ENCODE results near the gene ELMOD1.
A peak's percentile ranks its signal among the peaks of the same experiment; 100 is the strongest.
"Not testable (repeated sequence)": the region's sequence is repeated elsewhere in the genome, so short reads cannot be mapped to it uniquely, and the experiment has no call there.

Gene ELMOD1

GRCh38 chr11:107564877-107565218 lies 26.1 kb upstream of the ELMOD1 start:
- TF ChIP-seq CTCF (IDR thresholded peaks at IDR 0.05; ENCODE audit: poor library complexity, severe bottlenecking): no peak
- no peaks in the 10 kb centered on the region for H3K9me3 ChIP-seq (ENCODE audit: severe bottlenecking)
- DNase-seq (ENCODE audit: low spot score) (no peak), ATAC-seq (ENCODE audit: low read depth) (no peak)
- peaks cover 31% of the 10 kb centered on the region for H3K4me1 ChIP-seq (ENCODE audit: insufficient read depth, poor library complexity, severe bottlenecking)
- H3K36me3 ChIP-seq (ENCODE audit: low read depth): peaks cover 4% of the 10 kb centered on the region; the same call in 1 of the 2 replicates
- H3K27me3 ChIP-seq (ENCODE audit: insufficient read depth, poor library complexity, severe bottlenecking): no peaks in the 10 kb centered on the region
- peak overlapping the region; percentile 99 for H3K4me3 ChIP-seq (ENCODE audit: severe bottlenecking)
- H3K27ac ChIP-seq (ENCODE audit: poor library complexity, severe bottlenecking): peak overlapping the region; percentile 80

DNA sequence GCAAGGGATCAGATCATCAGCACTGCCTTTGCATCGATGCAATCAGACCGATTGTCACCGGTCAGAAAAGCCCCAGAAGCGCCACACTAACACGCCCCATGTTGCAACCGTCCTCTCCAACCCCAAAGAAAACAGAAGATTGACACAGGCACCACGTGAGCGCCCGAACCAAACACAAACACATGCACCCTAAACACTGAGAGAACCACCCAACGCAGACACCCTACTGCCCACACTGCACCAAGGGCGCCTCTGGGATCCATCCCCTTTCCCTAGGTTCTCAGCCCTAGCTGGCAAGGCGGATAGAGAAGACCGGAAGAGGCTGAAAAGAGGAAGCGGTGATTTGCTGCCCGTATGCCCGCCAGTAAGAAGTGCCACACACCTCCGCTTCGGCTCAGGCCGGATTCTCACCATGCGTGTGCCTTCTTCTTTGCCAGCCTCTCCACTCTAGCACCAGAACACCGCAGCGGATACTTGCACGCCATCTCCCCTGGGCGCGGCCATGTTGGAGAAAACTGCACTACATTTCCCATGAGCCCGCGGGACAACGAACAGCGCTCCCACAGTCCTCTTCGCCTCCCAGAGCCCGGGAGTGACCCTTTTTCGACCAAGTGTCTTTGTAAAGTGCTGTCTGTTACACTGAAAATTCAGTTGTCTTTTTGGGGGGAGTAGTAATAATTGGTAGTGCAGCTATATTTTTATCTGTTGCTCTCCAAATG lies 25.6 kb upstream of the ELMOD1 start, which contains the start of gene ALKBH8:
Gene ALKBH8 (minus strand): TSS at position 517 of the 719 bp plus-strand sequence. CDS start 4,842 bp downstream, outside the sequence.
- ATAC-seq (ENCODE audit: low read depth): peak; percentile 78

DNA sequence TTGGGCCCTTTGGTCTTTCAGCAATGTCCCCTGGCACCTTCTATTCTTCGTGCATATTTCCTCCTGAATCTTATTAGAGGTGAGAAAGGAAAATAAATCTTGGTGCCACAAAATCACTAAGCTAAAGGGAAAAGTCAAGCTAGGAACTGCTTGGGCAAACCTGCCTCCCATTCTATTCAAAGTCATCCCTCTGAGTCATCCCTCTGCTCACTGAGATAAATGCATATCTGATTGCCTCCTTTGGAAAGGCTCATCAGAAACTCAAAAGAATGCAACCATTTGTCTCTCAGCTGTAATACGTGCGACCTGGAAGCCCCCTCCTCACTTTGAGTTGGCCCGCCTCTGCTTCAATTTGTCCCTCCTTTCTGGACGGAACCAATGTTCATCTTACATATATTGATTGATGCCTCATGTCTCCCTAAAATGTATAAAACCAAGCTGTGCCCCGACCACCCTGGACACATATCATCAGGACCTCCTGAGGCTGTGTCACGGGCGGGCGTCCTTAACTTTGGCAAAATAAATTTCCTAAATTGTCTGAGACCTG lies 24.9 kb upstream of the ELMOD1 start:
- not testable (repeated sequence) for H3K9me3 ChIP-seq (ENCODE audit: severe bottlenecking); DNase-seq (ENCODE audit: low spot score); H3K36me3 ChIP-seq (ENCODE audit: low read depth); ATAC-seq (ENCODE audit: low read depth); H3K27me3 ChIP-seq (ENCODE audit: insufficient read depth, poor library complexity, severe bottlenecking)
- H3K4me3 ChIP-seq (ENCODE audit: severe bottlenecking): peak overlapping the region; percentile 99
- H3K27ac ChIP-seq (ENCODE audit: poor library complexity, severe bottlenecking): peak overlapping the region; percentile 80
- H3K4me1 ChIP-seq (ENCODE audit: insufficient read depth, poor library complexity, severe bottlenecking): peaks cover 31% of the 10 kb centered on the region

More for the DNA sequence above, 25.6 kb upstream of the ELMOD1 start, which contains the start of gene ALKBH8:
- Histone ChIP-seq H3K4me3 (ENCODE audit: severe bottlenecking) (peak within 1 kb of the TSS; percentile 99), H3K9me3 (ENCODE audit: severe bottlenecking) (no peaks in the 10 kb centered on the region), H3K27ac (ENCODE audit: poor library complexity, severe bottlenecking) (peak within 1 kb of the TSS; percentile 80), H3K4me1 (ENCODE audit: insufficient read depth, poor library complexity, severe bottlenecking) (peaks cover 31% of the 10 kb centered on the region), H3K36me3 (ENCODE audit: low read depth) (peaks cover 3% of the 10 kb centered on the region; the same call in 1 of the 2 replicates), H3K27me3 (ENCODE audit: insufficient read depth, poor library complexity, severe bottlenecking) (no peaks in the 10 kb centered on the region)
- no peak for TF ChIP-seq CTCF (IDR thresholded peaks at IDR 0.05; ENCODE audit: poor library complexity, severe bottlenecking)
- DNase-seq (ENCODE audit: low spot score): peak; percentile 73

- Histone ChIP-seq H3K9me3 (ENCODE audit: severe bottlenecking) (no peaks in the 10 kb centered on the region), H3K4me1 (ENCODE audit: insufficient read depth, poor library complexity, severe bottlenecking) (peaks cover 31% of the 10 kb centered on the region), H3K4me3 (ENCODE audit: severe bottlenecking) (no peak overlapping the region), H3K36me3 (ENCODE audit: low read depth) (no peaks in the 10 kb centered on the region), H3K27me3 (ENCODE audit: insufficient read depth, poor library complexity, severe bottlenecking) (no peaks in the 10 kb centered on the region), H3K27ac (ENCODE audit: poor library complexity, severe bottlenecking) (no peak overlapping the region)
- DNase-seq (ENCODE audit: low spot score): no peak
- ATAC-seq (ENCODE audit: low read depth): no peak
- TF ChIP-seq CTCF (IDR thresholded peaks at IDR 0.05; ENCODE audit: poor library complexity, severe bottlenecking): no peak
Measured at GRCh38 chr11:107566569-107566968, 24.4 kb upstream of the ELMOD1 start.

- Histone ChIP-seq H3K4me1 (ENCODE audit: insufficient read depth, poor library complexity, severe bottlenecking) (peaks cover 18% of the 10 kb centered on the region), H3K4me3 (ENCODE audit: severe bottlenecking) (no peak overlapping the region), H3K27me3 (ENCODE audit: insufficient read depth, poor library complexity, severe bottlenecking) (no peaks in the 10 kb centered on the region), H3K27ac (ENCODE audit: poor library complexity, severe bottlenecking) (no peak overlapping the region), H3K9me3 (ENCODE audit: severe bottlenecking) (no peaks in the 10 kb centered on the region), H3K36me3 (ENCODE audit: low read depth) (no peaks in the 10 kb centered on the region)
- ATAC-seq (ENCODE audit: low read depth) (no peak), DNase-seq (ENCODE audit: low spot score) (no peak)
- no peak for TF ChIP-seq CTCF (IDR thresholded peaks at IDR 0.05; ENCODE audit: poor library complexity, severe bottlenecking)
Measured at GRCh38 chr11:107567739-107568335, 23.1 kb upstream of the ELMOD1 start.
